ENCODE results near the gene PCA3.

PCA3 gene

GRCh38 chr9:76784881-76785280 is 20.6 kb downstream of the PCA3 start:
- H3K4me1 ChIP-seq (ENCODE audit: control insufficient read depth, insufficient read depth, low read depth, low read length), result no peaks in the 10 kb centered on the region
- H2AK5ac ChIP-seq (ENCODE audit: low read length, severe bottlenecking), result no peak overlapping the region
- no peak overlapping the region for H3K23ac ChIP-seq (ENCODE audit: low read length in 2 of 2)
- H4K8ac ChIP-seq (ENCODE audit: low read length), result no peak overlapping the region
- no peak overlapping the region for H3K4ac ChIP-seq (ENCODE audit: low read depth in 1 of 2, low read length in 2 of 2)
- no peaks in the 10 kb centered on the region for H3K79me1 ChIP-seq (replicated peaks; ENCODE audit: low read length, poor library complexity, severe bottlenecking)
- peaks cover 0 to 26% of the 10 kb centered on the region in 2 experiments for H3K36me3 ChIP-seq (ENCODE audit: control insufficient read depth in 1 of 2, insufficient read depth in 2 of 2, low read depth in 1 of 2, low read length in 2 of 2)
- no peak for DNase-seq
- no peak overlapping the region for H2BK15ac ChIP-seq (ENCODE audit: low read depth, poor library complexity, severe bottlenecking)
- no peak overlapping the region for H3K14ac ChIP-seq (ENCODE audit: low read length in 2 of 2)
- no peak overlapping the region for H3K27ac ChIP-seq (ENCODE audit: low read length, poor library complexity, severe bottlenecking)
- H3K4me3 ChIP-seq (ENCODE audit: insufficient read depth in 1 of 2, low read depth in 1 of 2, low read length in 2 of 2), result no peak overlapping the region
- no peak overlapping the region for H2BK12ac ChIP-seq (ENCODE audit: low read length in 2 of 2)
- no peak overlapping the region for H2BK120ac ChIP-seq (ENCODE audit: low read depth, low read length)
- no peaks in the 10 kb centered on the region for H3K27me3 ChIP-seq (ENCODE audit: control insufficient read depth in 1 of 2, insufficient read depth in 1 of 2, low read length in 2 of 2)
- no peak overlapping the region for H2BK5ac ChIP-seq (ENCODE audit: low read depth, low read length, poor library complexity, severe bottlenecking)
- no peak overlapping the region for H3K4me2 ChIP-seq (ENCODE audit: low read length, poor library complexity, severe bottlenecking)
- H3K9ac ChIP-seq (ENCODE audit: low read length), result no peak overlapping the region
- H2AFZ ChIP-seq (ENCODE audit: low read depth, low read length), result no peak overlapping the region
- no peak overlapping the region for H3K18ac ChIP-seq (ENCODE audit: low read depth in 1 of 2, low read length in 2 of 2)
- no peaks in the 10 kb centered on the region for H3K9me3 ChIP-seq (ENCODE audit: control insufficient read depth, low read length)
- no peak overlapping the region for H4K91ac ChIP-seq (ENCODE audit: low read length)

GRCh38 chr9:76785501-76785900 is 21.3 kb downstream of the PCA3 start:
- no peak overlapping the region for H3K4ac ChIP-seq (ENCODE audit: low read depth in 1 of 2, low read length in 2 of 2)
- H3K9ac ChIP-seq (ENCODE audit: low read length), result no peak overlapping the region
- no peak overlapping the region for H4K8ac ChIP-seq (ENCODE audit: low read length)
- H2AFZ ChIP-seq (ENCODE audit: low read depth, low read length), result no peak overlapping the region
- no peak overlapping the region for H3K27ac ChIP-seq (ENCODE audit: low read length, poor library complexity, severe bottlenecking)
- no peak overlapping the region for H2AK5ac ChIP-seq (ENCODE audit: low read length, severe bottlenecking)
- no peak overlapping the region for H2BK12ac ChIP-seq (ENCODE audit: low read length in 2 of 2)
- DNase-seq, result no peak
- WGBS, result 92% methylated on average over 1 of the region's 1 CpG
- no peak overlapping the region for H3K4me3 ChIP-seq (ENCODE audit: insufficient read depth in 1 of 2, low read depth in 1 of 2, low read length in 2 of 2)
- H3K23ac ChIP-seq (ENCODE audit: low read length in 2 of 2), result no peak overlapping the region
- no peak overlapping the region for H2BK5ac ChIP-seq (ENCODE audit: low read depth, low read length, poor library complexity, severe bottlenecking)
- no peaks in the 10 kb centered on the region for H3K27me3 ChIP-seq (ENCODE audit: control insufficient read depth in 1 of 2, insufficient read depth in 1 of 2, low read length in 2 of 2)
- H3K4me2 ChIP-seq (ENCODE audit: low read length, poor library complexity, severe bottlenecking), result no peak overlapping the region
- H2BK15ac ChIP-seq (ENCODE audit: low read depth, poor library complexity, severe bottlenecking), result no peak overlapping the region
- H2BK120ac ChIP-seq (ENCODE audit: low read depth, low read length), result no peak overlapping the region
- no peaks in the 10 kb centered on the region for H3K4me1 ChIP-seq (ENCODE audit: control insufficient read depth, insufficient read depth, low read depth, low read length)
- no peak overlapping the region for H3K14ac ChIP-seq (ENCODE audit: low read length in 2 of 2)
- H3K9me3 ChIP-seq (ENCODE audit: control insufficient read depth, low read length), result no peaks in the 10 kb centered on the region
- H3K79me1 ChIP-seq (replicated peaks; ENCODE audit: low read length, poor library complexity, severe bottlenecking), result no peaks in the 10 kb centered on the region
- H4K91ac ChIP-seq (ENCODE audit: low read length), result no peak overlapping the region
- H3K18ac ChIP-seq (ENCODE audit: low read depth in 1 of 2, low read length in 2 of 2), result no peak overlapping the region
- H3K36me3 ChIP-seq (ENCODE audit: control insufficient read depth in 1 of 2, insufficient read depth in 2 of 2, low read depth in 1 of 2, low read length in 2 of 2), result peaks cover 0 to 26% of the 10 kb centered on the region in 2 experiments

- WGBS, result 88% methylated on average over 11 of the region's 11 CpGs
These were observed 23.4 kb downstream of the PCA3 start for GRCh38 chr9:76787677-76788076.

GRCh38 chr9:76789840-76790239 is 25.6 kb downstream of the PCA3 start:
- Histone ChIP-seq H2AK5ac (ENCODE audit: low read length, severe bottlenecking) (no peak overlapping the region), H3K9me3 (ENCODE audit: control insufficient read depth, low read length) (no peaks in the 10 kb centered on the region), H2BK12ac (ENCODE audit: low read length in 2 of 2) (no peak overlapping the region), H3K4me3 (ENCODE audit: insufficient read depth in 1 of 2, low read depth in 1 of 2, low read length in 2 of 2) (no peak overlapping the region), H3K27me3 (ENCODE audit: control insufficient read depth in 1 of 2, insufficient read depth in 1 of 2, low read length in 2 of 2) (no peaks in the 10 kb centered on the region), H3K4me1 (ENCODE audit: control insufficient read depth, insufficient read depth, low read depth, low read length) (no peaks in the 10 kb centered on the region), H3K79me1 (replicated peaks; ENCODE audit: low read length, poor library complexity, severe bottlenecking) (no peaks in the 10 kb centered on the region), H2AFZ (ENCODE audit: low read depth, low read length) (no peak overlapping the region), H2BK5ac (ENCODE audit: low read depth, low read length, poor library complexity, severe bottlenecking) (no peak overlapping the region), H3K4ac (ENCODE audit: low read depth in 1 of 2, low read length in 2 of 2) (no peak overlapping the region), H3K27ac (ENCODE audit: low read length, poor library complexity, severe bottlenecking) (no peak overlapping the region), H2BK15ac (ENCODE audit: low read depth, poor library complexity, severe bottlenecking) (no peak overlapping the region), H2BK120ac (ENCODE audit: low read depth, low read length) (no peak overlapping the region), H3K4me2 (ENCODE audit: low read length, poor library complexity, severe bottlenecking) (no peak overlapping the region), H3K9ac (ENCODE audit: low read length) (no peak overlapping the region), H3K14ac (ENCODE audit: low read length in 2 of 2) (no peak overlapping the region), H3K18ac (ENCODE audit: low read depth in 1 of 2, low read length in 2 of 2) (no peak overlapping the region), H3K36me3 (ENCODE audit: control insufficient read depth in 1 of 2, insufficient read depth in 2 of 2, low read depth in 1 of 2, low read length in 2 of 2) (peaks cover 0 to 15% of the 10 kb centered on the region in 2 experiments), H4K8ac (ENCODE audit: low read length) (no peak overlapping the region), H4K91ac (ENCODE audit: low read length) (no peak overlapping the region), H3K23ac (ENCODE audit: low read length in 2 of 2) (no peak overlapping the region)
- 80% methylated on average over 1 of the region's 1 CpG for whole genome bisulfite sequencing
- DNase-seq, result no peak

More at GRCh38 chr9:76787677-76788076, 23.4 kb downstream of the PCA3 start:
- no peak overlapping the region for H2BK15ac ChIP-seq (ENCODE audit: low read depth, poor library complexity, severe bottlenecking)
- no peak overlapping the region for H4K91ac ChIP-seq (ENCODE audit: low read length)
- no peak overlapping the region for H2AK5ac ChIP-seq (ENCODE audit: low read length, severe bottlenecking)
- no peak overlapping the region for H3K4ac ChIP-seq (ENCODE audit: low read depth in 1 of 2, low read length in 2 of 2)
- H3K9ac ChIP-seq (ENCODE audit: low read length), result no peak overlapping the region
- H2BK5ac ChIP-seq (ENCODE audit: low read depth, low read length, poor library complexity, severe bottlenecking), result no peak overlapping the region
- H3K4me1 ChIP-seq (ENCODE audit: control insufficient read depth, insufficient read depth, low read depth, low read length), result no peaks in the 10 kb centered on the region
- no peak for DNase-seq
- no peak overlapping the region for H3K18ac ChIP-seq (ENCODE audit: low read depth in 1 of 2, low read length in 2 of 2)
- H3K4me3 ChIP-seq (ENCODE audit: insufficient read depth in 1 of 2, low read depth in 1 of 2, low read length in 2 of 2), result no peak overlapping the region
- peaks cover 0 to 24% of the 10 kb centered on the region in 2 experiments for H3K36me3 ChIP-seq (ENCODE audit: control insufficient read depth in 1 of 2, insufficient read depth in 2 of 2, low read depth in 1 of 2, low read length in 2 of 2)
- H3K27me3 ChIP-seq (ENCODE audit: control insufficient read depth in 1 of 2, insufficient read depth in 1 of 2, low read length in 2 of 2), result no peaks in the 10 kb centered on the region
- no peak overlapping the region for H3K23ac ChIP-seq (ENCODE audit: low read length in 2 of 2)
- H3K27ac ChIP-seq (ENCODE audit: low read length, poor library complexity, severe bottlenecking), result no peak overlapping the region
- H2BK120ac ChIP-seq (ENCODE audit: low read depth, low read length), result no peak overlapping the region
- no peak overlapping the region for H4K8ac ChIP-seq (ENCODE audit: low read length)
- H2BK12ac ChIP-seq (ENCODE audit: low read length in 2 of 2), result no peak overlapping the region
- H3K4me2 ChIP-seq (ENCODE audit: low read length, poor library complexity, severe bottlenecking), result no peak overlapping the region
- no peaks in the 10 kb centered on the region for H3K9me3 ChIP-seq (ENCODE audit: control insufficient read depth, low read length)
- H3K79me1 ChIP-seq (replicated peaks; ENCODE audit: low read length, poor library complexity, severe bottlenecking), result no peaks in the 10 kb centered on the region
- H2AFZ ChIP-seq (ENCODE audit: low read depth, low read length), result no peak overlapping the region
- no peak overlapping the region for H3K14ac ChIP-seq (ENCODE audit: low read length in 2 of 2)
